Measurements from ENCODE around the gene IL10RA. TPM values are rescaled to one million over a fixed set of nuclear protein-coding genes. Genes with fewer than 3 reads are reported as not detected.

IL10RA gene
- total RNA-seq, 1 experiment from 2014 or later: 1.7 TPM

DNA sequence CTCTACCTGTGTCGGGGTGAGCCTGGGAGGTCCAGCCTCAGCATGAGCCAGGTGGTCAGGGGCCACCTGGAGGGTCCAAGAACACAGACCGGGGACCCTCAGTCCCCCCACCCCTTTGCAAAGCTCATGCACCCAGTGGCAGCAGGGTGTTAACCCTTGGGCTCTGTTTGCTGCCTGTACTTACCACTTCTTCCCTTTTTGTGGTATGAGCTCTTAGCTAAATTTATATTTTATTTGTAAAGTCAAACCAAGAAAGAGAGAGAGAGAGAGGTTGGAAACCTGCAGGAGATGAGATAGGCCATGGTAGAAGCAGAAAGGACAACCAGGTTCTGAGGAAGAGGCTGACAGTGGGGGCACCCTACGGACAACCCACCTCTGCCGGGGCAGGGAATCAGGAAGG, 29.9 kb downstream of the IL10RA start:
- H3K9me3 ChIP-seq (ENCODE audit: control insufficient read depth in 1 of 2, insufficient read depth in 1 of 2, low read depth in 1 of 2, low read length in 2 of 2): peaks cover 0 to 4% of the 10 kb centered on the region in 2 experiments; a peak in 1 of 4 replicates
- H3K27me3 ChIP-seq (ENCODE audit: insufficient read depth, low read length): no peaks in the 10 kb centered on the region
- no peak overlapping the region for H3K4me2 ChIP-seq (ENCODE audit: low read length)
- no peaks in the 10 kb centered on the region for H3K36me3 ChIP-seq (ENCODE audit: control insufficient read depth in 1 of 2, insufficient read depth in 2 of 2, low read length in 2 of 2)
- no peak overlapping the region for H2AFZ ChIP-seq (ENCODE audit: low read depth, low read length, poor library complexity, severe bottlenecking)
- intact Hi-C loops (cut with micrococcal nuclease): no loop called here
- H3K27ac ChIP-seq (ENCODE audit: low read depth, low read length): no peak overlapping the region
- H3K4me3 ChIP-seq (replicated peaks in 1 of 2; ENCODE audit: low read depth in 1 of 2, low read length in 2 of 2): no peak overlapping the region
- BruUV-seq (replicated peaks): no TSS peak
- no peaks in the 10 kb centered on the region for H3K9me2 ChIP-seq (ENCODE audit: insufficient read depth)
- ATAC-seq (no peak), DNase-seq (ENCODE audit: low read depth, low spot score) (no peak)
- no peaks in the 10 kb centered on the region for H3K79me2 ChIP-seq (ENCODE audit: insufficient read depth, low read length)
- no peaks in the 10 kb centered on the region for H4K20me1 ChIP-seq (ENCODE audit: insufficient read depth)
- TF ChIP-seq CBX3 (IDR thresholded peaks at IDR 0.05; ENCODE audit: low read depth): no peak
- TF ChIP-seq EZH2phosphoT487 (IDR thresholded peaks at IDR 0.05; ENCODE audit: borderline replicate concordance): no peak
- no peak for TF ChIP-seq FOSL1 (IDR thresholded peaks at IDR 0.05; ENCODE audit: low read depth)
- no peak for TF ChIP-seq ZFX (IDR thresholded peaks at IDR 0.05)
- TF ChIP-seq POLR2AphosphoS5 (IDR thresholded peaks at IDR 0.05; ENCODE audit: low read depth, low read length): no peak
- TF ChIP-seq YY1 (IDR thresholded peaks at IDR 0.05; ENCODE audit: extremely low read depth, insufficient replicate concordance, low read depth, low read length): no peak
- TF ChIP-seq, protein P1, sequence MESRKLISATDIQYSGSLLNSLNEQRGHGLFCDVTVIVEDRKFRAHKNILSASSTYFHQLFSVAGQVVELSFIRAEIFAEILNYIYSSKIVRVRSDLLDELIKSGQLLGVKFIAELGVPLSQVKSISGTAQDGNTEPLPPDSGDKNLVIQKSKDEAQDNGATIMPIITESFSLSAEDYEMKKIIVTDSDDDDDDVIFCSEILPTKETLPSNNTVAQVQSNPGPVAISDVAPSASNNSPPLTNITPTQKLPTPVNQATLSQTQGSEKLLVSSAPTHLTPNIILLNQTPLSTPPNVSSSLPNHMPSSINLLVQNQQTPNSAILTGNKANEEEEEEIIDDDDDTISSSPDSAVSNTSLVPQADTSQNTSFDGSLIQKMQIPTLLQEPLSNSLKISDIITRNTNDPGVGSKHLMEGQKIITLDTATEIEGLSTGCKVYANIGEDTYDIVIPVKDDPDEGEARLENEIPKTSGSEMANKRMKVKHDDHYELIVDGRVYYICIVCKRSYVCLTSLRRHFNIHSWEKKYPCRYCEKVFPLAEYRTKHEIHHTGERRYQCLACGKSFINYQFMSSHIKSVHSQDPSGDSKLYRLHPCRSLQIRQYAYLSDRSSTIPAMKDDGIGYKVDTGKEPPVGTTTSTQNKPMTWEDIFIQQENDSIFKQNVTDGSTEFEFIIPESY (IDR thresholded peaks at IDR 0.05; ENCODE audit: extremely low read depth, insufficient replicate concordance, low read length): no peak
- TF ChIP-seq EZH2 (IDR thresholded peaks at IDR 0.05): no peak
- TF ChIP-seq SIN3A (IDR thresholded peaks at IDR 0.05; ENCODE audit: low read depth): no peak
- TF ChIP-seq RAD21 (IDR thresholded peaks at IDR 0.05; ENCODE audit: low read depth): no peak
- no peak overlapping the region for H3K9ac ChIP-seq (ENCODE audit: low read length)
- POLR2A ChIA-PET: no interaction called here
- CTCF ChIA-PET: no interaction called here
- H3K4me1 ChIP-seq (ENCODE audit: control insufficient read depth in 1 of 2, insufficient read depth in 2 of 2, low read length in 2 of 2): peaks cover 4 to 10% of the 10 kb centered on the region in 2 experiments; a peak in 3 of 4 replicates
- RAD21 ChIA-PET (ENCODE audit: low non-redundant PET in 1 of 2, low total read pairs in 2 of 2, uncharacterized antibody in 2 of 2, unreplicated experiment in 2 of 2): no interaction called here

All from HCT116 (cell line).